ENCODE measurements around the gene MAP4K3.

Gene MAP4K3

DNA sequence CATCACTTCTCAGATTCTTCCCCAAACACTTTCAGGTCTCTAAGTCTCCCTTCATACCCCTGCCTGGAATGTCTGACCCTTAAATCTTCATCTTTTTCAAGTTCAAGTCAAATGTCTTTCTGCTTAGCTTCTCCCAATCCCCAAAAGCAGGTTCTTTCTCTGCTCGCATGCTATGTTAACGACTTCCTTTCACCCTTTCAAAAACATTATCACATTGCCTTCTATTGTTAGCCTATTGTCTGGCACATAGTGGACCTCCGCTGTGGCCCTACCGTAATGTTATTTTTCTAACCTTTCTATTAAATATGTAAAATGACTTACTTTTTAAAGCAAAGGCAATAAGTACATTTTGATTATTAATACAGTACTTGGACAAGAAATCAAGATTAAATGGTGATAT, 195.5 kb downstream of the MAP4K3 start:
- DNase-seq (ENCODE audit: low read depth): no peak

- no peak for DNase-seq (ENCODE audit: low read depth)
Measured at GRCh38 chr2:39240758-39241157, 196.3 kb downstream of the MAP4K3 start.

- no peak for DNase-seq (ENCODE audit: low read depth)
Measured at GRCh38 chr2:39234754-39235153, 202.3 kb downstream of the MAP4K3 start.

GRCh38 chr2:39232141-39232540, 204.9 kb downstream of the MAP4K3 start:
- no peak for DNase-seq (ENCODE audit: low read depth)

DNA sequence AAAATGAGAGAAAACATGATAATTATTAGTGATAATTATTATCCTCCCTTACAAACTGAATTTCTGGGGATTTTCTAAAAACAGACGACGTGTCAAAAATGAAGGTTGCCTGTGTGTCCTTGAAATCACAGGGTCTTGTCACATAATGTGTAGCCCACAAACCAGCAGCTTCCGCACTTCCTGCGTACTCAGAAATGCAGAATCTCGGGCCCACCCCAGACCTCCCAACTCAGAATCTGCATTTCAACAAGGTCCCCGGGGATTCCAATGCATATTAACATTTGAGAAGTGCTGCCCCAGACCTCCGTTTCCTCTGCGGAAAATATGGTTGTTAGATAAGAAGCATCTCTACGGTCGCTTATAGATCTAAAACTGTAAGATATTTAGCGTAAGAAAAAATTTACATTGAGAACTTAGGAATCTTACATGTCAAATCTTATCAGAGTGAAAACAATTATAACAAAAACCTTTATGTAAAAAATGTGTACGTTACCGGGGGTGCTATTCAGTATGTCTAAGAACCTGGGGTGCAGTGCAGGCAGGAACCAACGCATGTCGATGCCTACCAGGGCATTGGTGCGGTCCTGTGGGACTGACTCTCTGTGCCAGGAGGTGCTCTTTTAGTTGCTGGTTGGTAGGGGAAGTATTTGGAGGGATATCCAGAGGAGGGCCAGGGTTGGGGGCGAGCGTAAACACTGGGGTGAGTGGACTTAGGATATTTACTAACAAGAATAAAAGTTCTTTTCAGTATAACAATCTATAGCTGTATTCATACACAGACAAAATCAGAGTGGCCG, 208.5 kb downstream of the MAP4K3 start:
- DNase-seq (ENCODE audit: low read depth): no peak

GRCh38 chr2:39227628-39228412, 209.3 kb downstream of the MAP4K3 start:
- DNase-seq (ENCODE audit: low read depth): peak; percentile 45

DNA sequence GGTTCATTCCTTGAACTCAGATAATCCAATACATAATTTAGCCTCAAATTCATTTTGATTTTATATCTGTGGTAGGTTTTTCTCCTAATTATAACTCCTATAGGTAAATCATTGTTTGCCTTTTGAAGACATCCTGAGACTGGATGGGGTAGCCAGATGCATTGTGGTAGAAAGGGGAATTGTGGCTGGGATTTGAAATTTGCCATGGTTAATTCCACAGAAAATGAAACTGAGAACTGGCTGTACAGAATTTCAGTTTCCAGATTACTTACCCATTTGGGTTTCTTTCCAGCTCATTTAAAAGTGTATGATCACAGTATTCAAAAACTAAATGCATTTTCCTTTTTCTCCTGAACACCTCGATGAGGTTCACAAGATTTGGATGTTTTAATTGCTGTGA, 211.5 kb downstream of the MAP4K3 start:
- no peak for DNase-seq (ENCODE audit: low read depth)

GRCh38 chr2:39223909-39224308, 213.2 kb downstream of the MAP4K3 start:
- DNase-seq (ENCODE audit: low read depth): no peak

GRCh38 chr2:39221459-39221858, 215.6 kb downstream of the MAP4K3 start:
- no peak for DNase-seq (ENCODE audit: low read depth)

DNA sequence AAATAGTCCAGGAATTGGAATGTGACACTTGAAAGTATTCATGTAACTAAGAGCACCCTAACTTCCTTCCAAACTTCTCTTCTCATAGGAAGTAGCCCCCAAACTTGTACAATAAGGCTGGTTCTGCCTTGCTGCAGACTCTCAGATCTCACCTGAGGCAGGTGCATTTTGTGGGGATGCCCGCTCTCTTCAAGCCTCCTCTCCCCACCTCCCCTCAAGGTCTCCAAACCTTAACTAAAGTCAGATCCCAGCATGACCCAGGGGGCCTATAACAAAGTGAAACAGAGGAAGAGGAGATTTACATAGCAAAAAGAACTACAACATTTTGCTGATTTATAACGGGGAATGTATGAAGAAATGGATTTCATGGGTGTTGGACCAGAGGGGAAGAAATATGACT, 216.9 kb downstream of the MAP4K3 start:
- DNase-seq (ENCODE audit: low read depth): no peak

DNA sequence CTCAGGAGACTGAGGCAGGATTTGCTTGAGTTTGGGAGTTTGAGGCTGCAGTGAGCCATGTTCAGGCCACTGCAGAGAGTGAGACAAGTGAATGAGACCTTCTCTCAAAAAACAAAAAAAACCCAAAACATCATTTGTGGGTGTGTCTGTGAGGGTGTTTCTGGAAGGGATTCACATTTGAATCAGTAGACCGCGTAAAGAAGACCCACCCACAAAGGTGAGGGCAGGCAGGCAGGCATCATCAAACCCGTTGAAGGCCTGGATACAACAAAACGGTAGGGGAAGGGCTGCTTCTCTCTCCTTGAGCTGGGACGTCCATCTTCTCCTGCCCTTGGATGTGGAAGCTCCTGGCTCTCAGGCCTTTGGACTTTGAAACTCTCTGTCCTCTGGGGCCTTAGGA, 218.7 kb downstream of the MAP4K3 start:
- no peak for DNase-seq (ENCODE audit: low read depth)

DNA sequence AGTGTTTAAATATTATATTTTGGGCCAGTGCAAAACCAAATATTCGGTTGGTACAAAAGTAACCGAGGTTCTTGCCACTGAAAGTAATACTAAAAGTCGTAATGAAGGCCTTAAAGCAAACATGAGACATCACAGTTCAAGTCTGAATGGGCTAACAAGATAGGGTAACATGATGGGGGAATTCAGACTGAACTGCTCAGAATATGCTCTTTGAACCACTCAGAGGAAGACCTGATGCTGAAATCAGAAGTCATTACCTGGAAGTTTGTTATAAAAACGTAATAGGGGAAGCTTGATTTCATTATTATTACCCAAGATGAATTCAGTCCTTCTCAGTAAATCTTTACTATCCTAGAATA, 219.9 kb downstream of the MAP4K3 start:
- DNase-seq (ENCODE audit: low read depth): no peak

DNA sequence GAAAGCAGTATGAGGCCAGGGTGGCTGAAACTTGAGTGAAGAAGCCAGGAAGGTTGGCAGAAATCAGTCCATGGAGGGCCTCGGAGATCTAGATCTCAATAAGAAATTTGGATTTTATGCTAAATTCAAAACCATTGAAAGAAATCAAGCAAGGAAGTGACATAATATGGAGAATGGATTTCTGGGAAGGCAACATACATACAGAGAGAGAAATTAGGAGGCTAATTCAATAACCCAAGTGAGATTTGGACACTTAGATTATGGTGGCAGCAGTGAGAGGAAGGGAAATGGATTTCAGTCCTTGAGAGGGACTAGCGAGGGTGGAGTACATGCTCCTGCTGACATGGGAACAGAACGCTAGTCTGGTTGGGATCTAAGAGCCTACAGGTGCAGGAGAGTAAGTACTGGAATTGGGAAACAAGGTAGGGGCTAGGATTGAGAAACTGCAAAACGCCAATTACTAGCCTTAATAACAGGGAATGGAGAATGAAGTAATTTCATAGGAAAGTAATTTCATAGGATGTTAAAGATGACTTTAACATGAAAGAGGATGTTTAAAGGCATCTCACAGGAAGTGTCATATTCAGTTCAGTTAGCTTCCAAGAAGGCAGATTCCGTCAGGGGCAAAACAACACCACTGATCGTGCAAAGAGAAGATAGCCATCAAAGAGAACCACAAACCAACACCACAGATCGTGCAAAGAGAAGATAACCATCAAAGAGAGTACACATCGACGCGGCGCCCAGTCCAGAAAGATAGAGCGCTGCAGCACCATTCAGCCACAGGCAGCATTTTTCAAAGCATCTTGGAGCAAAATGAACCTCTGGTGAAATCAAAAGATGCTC, 220.5 kb downstream of the MAP4K3 start:
- DNase-seq (ENCODE audit: low read depth): no peak

DNA sequence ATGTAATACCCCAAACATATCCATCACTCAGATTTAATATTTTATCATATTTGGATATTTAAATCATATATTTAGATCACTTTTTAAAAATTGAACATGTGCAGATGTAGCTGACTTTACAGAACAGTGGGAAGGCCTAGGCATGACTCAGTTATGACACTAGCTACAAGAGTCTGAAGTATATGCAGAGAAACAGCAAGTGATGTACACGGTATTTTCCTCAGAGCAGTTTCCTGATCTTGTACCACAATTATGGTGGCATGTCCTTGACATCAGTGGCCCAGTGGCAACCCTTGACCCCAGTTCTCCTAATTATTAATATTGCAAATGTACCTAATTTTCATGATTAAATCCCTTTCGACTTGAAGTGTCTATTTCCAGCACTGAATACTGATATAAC, 221.5 kb downstream of the MAP4K3 start:
- no peak for DNase-seq (ENCODE audit: low read depth)

DNA sequence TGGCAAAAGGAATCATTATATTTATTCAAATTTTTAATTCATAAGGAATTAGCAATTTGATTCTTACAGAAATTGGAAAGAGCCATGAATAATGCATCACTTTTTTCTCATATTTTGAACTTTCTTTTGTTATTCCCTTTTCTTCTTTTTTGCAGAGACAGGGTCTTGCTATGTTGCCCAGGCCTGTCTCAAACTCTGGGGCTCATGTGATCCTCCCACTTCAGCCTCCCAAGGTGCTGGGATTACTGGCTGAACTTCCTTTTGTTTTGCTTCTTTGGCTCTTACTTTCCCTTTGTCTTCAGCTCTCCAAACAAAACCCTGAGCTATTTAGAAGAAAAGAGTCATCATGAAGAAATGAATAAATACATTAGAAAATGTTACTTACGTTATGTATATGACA, 224.1 kb downstream of the MAP4K3 start:
- no peak for DNase-seq (ENCODE audit: low read depth)

GRCh38 chr2:39210846-39211245, 226.2 kb downstream of the MAP4K3 start:
- DNase-seq (ENCODE audit: low read depth): no peak

DNA sequence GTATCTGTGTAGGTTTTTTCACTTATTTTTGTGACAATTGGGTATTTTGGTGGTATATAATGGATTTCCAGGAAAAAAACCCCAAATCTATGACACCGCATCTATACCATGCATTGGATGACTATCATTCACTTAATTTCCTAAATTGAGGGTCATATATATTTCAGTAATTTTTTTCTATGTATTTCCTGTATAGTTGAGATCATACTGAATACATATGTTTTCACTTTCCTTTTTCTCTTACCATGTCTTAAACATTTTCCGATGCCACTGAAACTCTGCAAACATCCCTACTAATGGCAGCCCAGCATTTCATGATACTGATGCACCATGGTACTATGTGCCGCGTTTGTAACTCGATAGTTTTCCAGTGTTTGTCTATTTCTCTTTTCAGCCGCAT, 233.7 kb downstream of the MAP4K3 start:
- no peak for DNase-seq (ENCODE audit: low read depth)

- DNase-seq (ENCODE audit: low read depth): no peak
Measured at GRCh38 chr2:39202639-39203369, 234.3 kb downstream of the MAP4K3 start.
